Left renal cortex interstitium (tissue), 4 donors: ENCODE measurements around the gene SMIM44. TPM values are rescaled to one million over a fixed set of nuclear protein-coding genes. Genes with fewer than 3 reads are reported as not detected.
A peak's percentile ranks its signal among the peaks of the same experiment; 100 is the strongest.

Source experiments
- DNase-seq, 4 donors: peaks; one replicate each; pipeline ENCODE4 v3.0.0-alpha.2; 2013; ENCODE audit warnings: low read depth in 4 of 4, low spot score in 2 of 4, missing footprints in 1 of 4
- polyA plus RNA-seq, 4 donors: library from polyadenylated mRNA; unstranded; fragments of 120-200 nt; gene quantifications; one replicate each; pipeline ENCODE4 v1.2.1, GENCODE V29; 2013; ENCODE audit not compliant: insufficient read length in 4 of 4

Gene SMIM44
- polyA plus RNA-seq, 4 donors = 0.28 to 0.95 TPM; not detected in 2

GRCh38 chr19:3444695-3445234 lies 38.5 kb downstream of the SMIM44 start:
- no peak for DNase-seq

- no peak for DNase-seq
These were observed 39.2 kb downstream of the SMIM44 start for GRCh38 chr19:3443840-3444694.

- no peak for DNase-seq
These were observed 40.7 kb downstream of the SMIM44 start for GRCh38 chr19:3442487-3443071.

GRCh38 chr19:3441986-3442329 lies 41.3 kb downstream of the SMIM44 start:
- no peak for DNase-seq

GRCh38 chr19:3441089-3441985 lies 41.9 kb downstream of the SMIM44 start:
- no peak for DNase-seq

- no peak for DNase-seq
These were observed 43.2 kb downstream of the SMIM44 start for GRCh38 chr19:3440082-3440481.

GRCh38 chr19:3434630-3435553 lies 48.3 kb downstream of the SMIM44 start:
- peak; percentile 88 to 92 (median 90) for DNase-seq

- no peak for DNase-seq
These were observed 49.3 kb downstream of the SMIM44 start for GRCh38 chr19:3433805-3434540.

GRCh38 chr19:3433313-3433712 lies 49.9 kb downstream of the SMIM44 start:
- DNase-seq = no peak

Other genes with a start within 250 kb of the SMIM44 start
- gene NFIC, start 116.9 kb downstream of the SMIM44 start, polyA plus RNA-seq = 10 to 100 TPM; 18.7 to 37.9 (median 26.0) TPM
- 100 to 1,000 TPM; 454 to 598 (median 485) TPM for gene SMIM24, start 2.9 kb downstream of the SMIM44 start, polyA plus RNA-seq
- gene DOHH, start 17.2 kb upstream of the SMIM44 start, polyA plus RNA-seq = 10 to 100 TPM in 2 of 4 donors, 1 to 10 TPM in 2; 6.2 to 11.6 (median 10.1) TPM
- 10 to 100 TPM; 45.1 to 72.5 (median 59.0) TPM for gene FZR1, start 22.9 kb upstream of the SMIM44 start, polyA plus RNA-seq
- 1 to 10 TPM; 3.1 to 9.0 (median 7.0) TPM for gene TEKTIP1, start 55.7 kb upstream of the SMIM44 start, polyA plus RNA-seq
- gene MFSD12, start 74.1 kb upstream of the SMIM44 start, polyA plus RNA-seq = 10 to 100 TPM; 44.5 to 76.8 (median 61.8) TPM
- gene HMG20B, start 89.5 kb upstream of the SMIM44 start, polyA plus RNA-seq = 100 to 1,000 TPM in 1 of 4 donors, 10 to 100 TPM in 3; 67.9 to 111 (median 91.2) TPM
- gene GIPC3, start 102.0 kb upstream of the SMIM44 start, polyA plus RNA-seq = 1 to 10 TPM; 2.3 to 3.3 (median 2.8) TPM
- 1 to 10 TPM; 2.3 to 3.8 (median 3.1) TPM for gene TBXA2R, start 123.4 kb upstream of the SMIM44 start, polyA plus RNA-seq
- 10 to 100 TPM; 18.6 to 35.0 (median 29.3) TPM for gene CACTIN, start 143.3 kb upstream of the SMIM44 start, polyA plus RNA-seq
- 10 to 100 TPM; 18.3 to 37.0 (median 28.8) TPM for gene PIP5K1C, start 217.0 kb upstream of the SMIM44 start, polyA plus RNA-seq
- gene TJP3, start 224.9 kb upstream of the SMIM44 start, polyA plus RNA-seq = 10 to 100 TPM in 3 of 4 donors, 1 to 10 TPM in 1; 8.6 to 16.0 (median 11.3) TPM